GM19397 (cell line): ENCODE measurements around the gene ARHGEF26.

Source experiments
- ATAC-seq: cut with Tn5 transposase; IDR thresholded peaks from one replicate; pipeline ENCODE4 v1.9.1; 2021; ENCODE audit warnings: mild to moderate bottlenecking, moderate library complexity; ENCODE audit not compliant: unreplicated experiment

The ARHGEF26 gene

GRCh38 chr3:154115332-154115731 lies 5.9 kb upstream of the ARHGEF26 start:
- ATAC-seq, result no peak

GRCh38 chr3:154119951-154120350 lies 1.2 kb upstream of the ARHGEF26 start:
- ATAC-seq, result no peak

GRCh38 chr3:154121701-154122551 lies 736 bp downstream of the ARHGEF26 start:
- peak; percentile 30 for ATAC-seq

- ATAC-seq, result no peak
Observed at GRCh38 chr3:154122552-154122911, 1.3 kb downstream of the ARHGEF26 start.

GRCh38 chr3:154122912-154123559 lies 1.8 kb downstream of the ARHGEF26 start:
- no peak for ATAC-seq

- no peak for ATAC-seq
Observed at GRCh38 chr3:154123906-154124305, 2.7 kb downstream of the ARHGEF26 start.

- no peak for ATAC-seq
Observed at GRCh38 chr3:154125378-154126030, 4.3 kb downstream of the ARHGEF26 start.

- ATAC-seq, result no peak
Observed at GRCh38 chr3:154126651-154127050, 5.5 kb downstream of the ARHGEF26 start.

- no peak for ATAC-seq
Observed at GRCh38 chr3:154129625-154130024, 8.4 kb downstream of the ARHGEF26 start.

- no peak for ATAC-seq
Observed at GRCh38 chr3:154130540-154130939, 9.3 kb downstream of the ARHGEF26 start.

- ATAC-seq, result no peak
Observed at GRCh38 chr3:154131830-154132229, 10.6 kb downstream of the ARHGEF26 start.

- no peak for ATAC-seq
Observed at GRCh38 chr3:154132777-154133375, 11.7 kb downstream of the ARHGEF26 start.

GRCh38 chr3:154135511-154136173 lies 14.5 kb downstream of the ARHGEF26 start:
- ATAC-seq, result no peak

GRCh38 chr3:154137036-154137435 lies 15.8 kb downstream of the ARHGEF26 start:
- ATAC-seq, result no peak

- ATAC-seq, result no peak
Observed at GRCh38 chr3:154139996-154140436, 18.8 kb downstream of the ARHGEF26 start.

GRCh38 chr3:154142608-154143007 lies 21.4 kb downstream of the ARHGEF26 start:
- no peak for ATAC-seq

GRCh38 chr3:154143873-154144272 lies 22.7 kb downstream of the ARHGEF26 start:
- ATAC-seq, result no peak

- no peak for ATAC-seq
Observed at GRCh38 chr3:154144825-154145465, 23.8 kb downstream of the ARHGEF26 start.

GRCh38 chr3:154148541-154148940 lies 27.4 kb downstream of the ARHGEF26 start:
- no peak for ATAC-seq

GRCh38 chr3:154149286-154149685 lies 28.1 kb downstream of the ARHGEF26 start:
- ATAC-seq, result no peak
